ENCODE results near the gene CCDC34.

CCDC34 gene

GRCh38 chr11:27362749-27363575 is at the start of gene CCDC34:
Gene CCDC34, minus strand, starts transcription at chr11:27363215. Its CDS starts 21 bp downstream, at chr11:27363194.
- DNase-seq: no peak

GRCh38 chr11:27412192-27412691 is 49.2 kb upstream of the CCDC34 start:
- DNase-seq: no peak

DNA sequence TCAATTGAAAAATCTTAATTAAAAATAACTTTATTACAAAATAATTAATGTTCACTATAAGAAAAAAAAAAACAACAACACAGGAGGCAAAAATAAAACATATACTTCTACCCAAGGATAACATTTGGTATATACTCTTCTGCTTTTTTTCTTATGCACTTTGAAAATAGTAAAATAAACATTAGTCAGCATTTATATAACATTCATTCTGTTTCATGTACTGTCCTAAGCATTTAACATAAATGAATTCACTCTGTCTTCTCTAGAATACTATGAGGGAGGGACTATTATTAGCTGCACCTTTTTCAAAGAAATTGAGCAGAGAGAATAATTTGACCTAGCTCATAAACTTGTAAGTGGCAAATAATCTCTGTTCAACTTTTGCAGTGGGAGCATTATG is 48.3 kb upstream of the CCDC34 start:
- no peak for DNase-seq

GRCh38 chr11:27410272-27410671 is 47.3 kb upstream of the CCDC34 start:
- no peak for DNase-seq

GRCh38 chr11:27409742-27410141 is 46.7 kb upstream of the CCDC34 start:
- no peak for DNase-seq

- DNase-seq: no peak
These were observed 46.0 kb upstream of the CCDC34 start for GRCh38 chr11:27409049-27409448.

GRCh38 chr11:27408246-27408800 is 45.3 kb upstream of the CCDC34 start:
- DNase-seq: no peak

DNA sequence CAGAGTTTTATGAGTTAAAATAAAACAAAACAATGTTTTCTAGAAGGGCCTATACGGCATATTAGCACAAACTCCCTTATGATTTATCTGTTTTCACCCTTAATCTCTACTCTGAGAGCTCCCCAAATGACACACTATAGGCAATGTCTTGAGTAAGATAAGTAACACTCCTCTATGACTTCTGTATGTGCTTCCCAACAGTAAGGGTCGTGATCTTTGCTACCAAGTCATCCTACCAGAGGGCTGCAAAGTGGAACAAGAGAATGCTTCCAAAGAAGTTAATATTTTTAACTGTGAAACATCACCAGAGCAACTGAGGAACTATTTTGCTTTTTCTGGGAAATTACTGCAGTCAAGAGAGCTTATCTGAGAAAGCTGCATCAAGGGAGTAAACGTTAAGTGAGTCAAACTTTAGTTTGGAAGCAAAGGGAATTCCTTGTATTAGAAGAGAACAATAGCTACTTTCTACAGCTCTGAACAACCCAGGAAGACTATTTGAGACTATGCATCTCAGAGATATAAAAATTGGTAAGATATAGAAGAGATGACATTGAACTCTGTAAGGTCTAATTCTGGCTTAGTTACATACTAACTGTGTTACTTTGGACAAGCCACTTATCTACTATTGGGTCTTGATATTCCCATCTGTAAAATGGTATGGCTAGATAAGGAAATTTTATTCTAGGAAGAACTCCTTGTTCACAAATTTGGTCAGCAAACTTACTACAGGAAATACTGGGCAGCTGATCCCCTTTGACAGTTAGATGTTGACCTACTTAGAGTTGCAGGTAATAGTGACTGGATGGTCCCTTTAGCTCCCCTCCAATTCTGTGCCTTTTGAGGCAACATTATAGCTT is 43.7 kb upstream of the CCDC34 start:
- DNase-seq: no peak

GRCh38 chr11:27405134-27405533 is 42.1 kb upstream of the CCDC34 start:
- DNase-seq: no peak

DNA sequence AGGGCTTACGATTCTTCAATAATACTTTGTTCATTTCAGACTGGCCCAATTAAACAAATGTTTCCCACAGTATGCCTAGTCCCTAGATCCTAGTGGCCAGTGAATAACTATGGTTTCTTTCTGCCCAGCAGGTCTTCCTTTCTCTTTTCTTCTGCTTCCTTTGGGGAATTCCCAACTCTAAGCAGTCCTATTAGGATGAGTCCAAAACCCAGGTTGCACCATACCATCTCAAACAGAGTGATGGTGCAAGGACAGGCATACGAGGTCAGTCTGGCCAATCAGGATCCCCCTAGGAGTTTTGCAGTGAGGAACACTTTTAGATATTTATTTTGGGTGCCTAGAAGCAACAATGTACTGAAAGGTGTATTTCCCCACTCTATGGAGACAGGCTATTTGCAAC is 41.4 kb upstream of the CCDC34 start:
- DNase-seq: no peak

DNA sequence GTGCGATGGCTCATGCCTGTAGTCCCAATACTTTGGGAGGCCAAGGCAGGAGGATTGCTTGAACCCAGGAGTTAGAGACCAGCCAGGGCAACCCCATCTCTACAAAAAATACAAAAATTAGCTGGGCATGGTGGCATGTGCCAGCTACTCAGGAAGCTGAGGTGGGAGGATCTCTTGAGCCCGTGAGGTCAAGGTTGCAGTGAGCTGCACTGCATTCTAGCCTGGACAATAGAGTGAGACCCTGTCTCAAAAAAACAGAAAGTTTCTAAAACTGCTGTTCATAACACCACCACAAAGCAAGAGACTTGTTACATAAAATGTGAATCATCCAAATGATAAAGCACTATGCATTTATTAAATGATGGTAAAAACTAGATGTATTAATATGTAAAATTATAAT is 40.2 kb upstream of the CCDC34 start:
- DNase-seq: no peak

GRCh38 chr11:27402450-27402849 is 39.4 kb upstream of the CCDC34 start:
- DNase-seq: no peak

DNA sequence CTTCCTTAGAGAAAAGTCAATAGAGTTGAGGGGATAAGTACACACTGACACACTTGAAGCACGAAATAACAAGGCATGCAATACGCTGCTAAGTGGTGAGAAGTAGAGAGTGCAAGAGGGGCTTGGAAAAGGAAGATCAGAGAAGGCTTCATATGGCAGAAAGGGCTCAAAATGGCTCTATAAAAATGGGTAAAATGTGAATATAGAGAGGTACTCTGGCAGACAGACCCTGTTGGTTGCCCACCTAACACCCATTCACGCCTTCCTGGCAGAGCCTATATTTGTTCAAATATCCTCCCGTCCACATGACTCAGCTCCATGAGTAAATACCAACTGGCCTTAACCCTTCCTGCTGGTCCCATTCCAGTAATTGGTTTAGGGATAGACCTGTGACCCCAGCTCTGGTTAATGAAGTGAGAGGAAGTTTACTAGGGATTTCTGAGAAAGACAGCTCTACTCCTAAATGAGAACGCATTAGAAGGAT is 38.9 kb upstream of the CCDC34 start:
- no peak for DNase-seq

DNA sequence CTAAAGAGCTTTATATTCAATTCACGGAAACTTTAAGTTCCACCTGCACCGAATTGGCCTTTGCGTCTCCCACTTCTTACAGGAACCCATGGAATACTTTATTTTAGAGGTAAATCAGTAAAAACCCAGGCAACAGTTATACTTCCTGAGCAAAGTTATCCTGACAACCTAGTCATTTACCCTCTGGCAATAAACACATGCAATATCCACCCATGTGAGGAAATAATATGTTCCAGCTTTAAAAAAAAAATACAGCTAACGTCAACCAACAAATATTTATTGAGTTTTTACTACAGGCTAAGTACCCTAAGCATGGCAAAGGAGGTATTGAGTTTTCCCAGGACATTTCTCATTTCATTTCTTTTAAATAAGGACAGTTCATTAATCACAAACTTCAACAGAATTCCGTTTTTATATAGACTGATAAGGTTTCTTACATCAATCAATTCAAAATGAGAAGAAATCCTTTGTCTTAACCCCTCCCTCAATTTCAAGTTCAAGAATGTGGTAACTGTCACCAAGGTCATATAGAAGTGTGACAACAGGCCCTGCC is 38.3 kb upstream of the CCDC34 start:
- DNase-seq: no peak

GRCh38 chr11:27398400-27398770 is 35.4 kb upstream of the CCDC34 start:
- no peak for DNase-seq

DNA sequence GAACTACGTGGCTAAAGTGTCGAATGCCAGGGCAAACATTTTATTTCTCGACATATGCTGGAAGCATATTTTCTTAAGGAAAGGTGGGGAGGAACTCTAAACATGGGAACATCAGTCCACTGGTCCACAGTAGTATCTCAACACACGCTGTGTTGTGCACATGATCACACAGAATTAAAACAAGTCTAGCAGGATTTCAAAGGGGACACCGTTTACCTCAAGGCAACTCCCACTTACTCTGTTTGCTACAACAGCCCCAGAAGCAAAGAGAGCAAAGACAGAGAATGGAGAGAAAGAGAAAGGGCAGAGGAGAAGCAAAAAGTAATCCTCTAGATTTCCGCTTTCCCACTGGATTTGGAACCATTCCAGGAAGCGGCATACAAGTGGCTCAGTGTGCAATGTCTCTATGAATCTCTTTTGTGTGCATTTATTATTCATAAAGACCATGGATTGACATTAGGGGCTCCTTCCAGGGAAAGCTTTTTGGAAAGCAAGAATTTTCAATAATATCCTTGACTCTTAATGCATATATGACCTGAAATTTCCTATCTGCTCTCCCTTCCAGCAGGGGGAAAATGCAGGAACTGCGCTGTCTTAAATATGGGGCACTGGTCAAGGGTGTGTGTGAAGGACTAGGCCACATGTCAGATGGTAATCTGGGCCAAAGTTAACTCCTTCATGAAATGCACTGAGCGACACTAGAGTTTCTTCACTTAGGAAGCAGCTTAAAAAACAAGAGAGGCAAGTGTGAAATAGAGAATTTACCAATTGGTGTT is 34.8 kb upstream of the CCDC34 start:
- no peak for DNase-seq

- no peak for DNase-seq
These were observed 33.3 kb upstream of the CCDC34 start for GRCh38 chr11:27396259-27396839.

GRCh38 chr11:27395556-27396258 is 32.7 kb upstream of the CCDC34 start:
- DNase-seq: no peak

DNA sequence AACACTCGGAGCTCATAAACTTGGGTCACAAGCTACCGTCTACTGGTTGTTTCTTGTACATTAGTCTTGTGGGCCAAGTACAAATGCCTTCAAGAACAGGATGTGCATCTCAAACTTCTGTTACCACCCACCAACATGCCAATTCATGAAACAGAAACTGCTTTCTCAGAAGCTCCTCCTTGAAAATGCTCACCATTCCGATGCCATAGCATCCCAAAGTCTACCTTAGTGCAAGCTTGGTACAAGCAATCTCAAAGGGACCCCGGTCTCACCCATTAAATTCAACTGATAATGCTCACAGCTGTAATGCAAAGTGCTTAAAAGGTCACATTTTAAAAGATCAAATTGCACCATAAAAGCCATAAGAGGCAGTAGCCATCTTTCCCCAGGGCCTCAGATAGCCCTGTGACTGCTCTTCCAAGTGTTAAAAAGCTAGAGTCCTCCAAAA is 31.8 kb upstream of the CCDC34 start:
- DNase-seq: no peak

GRCh38 chr11:27392278-27393114 is 29.5 kb upstream of the CCDC34 start:
- no peak for DNase-seq

Data from NK-92 treated with Interleukin-12 subunit alpha and Interleukin-12 subunit beta, amount 100 ng/mL, for 24 hours (cell line).